LNCaP clone FGC (cell line): ENCODE measurements around the gene BACH2.
A peak's percentile ranks its signal among the peaks of the same experiment; 100 is the strongest.

ENCODE experiments used
- DNase-seq: peaks from one replicate; pipeline ENCODE4 v3.0.0-alpha.2; 2011; ENCODE audit warnings: low read depth
- H3K4me3 ChIP-seq: 2 replicates; pipeline ENCODE4 v1.5.1; 2011; ENCODE audit warnings: mild to moderate bottlenecking, low read depth, low read length, control low read depth
- CTCF ChIP-seq: IDR thresholded peaks from 2 replicates; pipeline ENCODE4 v1.5.1; 2012; ENCODE audit warnings: mild to moderate bottlenecking; ENCODE audit not compliant: control insufficient read depth, insufficient read depth; ENCODE audit errors: extremely low read depth

BACH2 gene

DNA sequence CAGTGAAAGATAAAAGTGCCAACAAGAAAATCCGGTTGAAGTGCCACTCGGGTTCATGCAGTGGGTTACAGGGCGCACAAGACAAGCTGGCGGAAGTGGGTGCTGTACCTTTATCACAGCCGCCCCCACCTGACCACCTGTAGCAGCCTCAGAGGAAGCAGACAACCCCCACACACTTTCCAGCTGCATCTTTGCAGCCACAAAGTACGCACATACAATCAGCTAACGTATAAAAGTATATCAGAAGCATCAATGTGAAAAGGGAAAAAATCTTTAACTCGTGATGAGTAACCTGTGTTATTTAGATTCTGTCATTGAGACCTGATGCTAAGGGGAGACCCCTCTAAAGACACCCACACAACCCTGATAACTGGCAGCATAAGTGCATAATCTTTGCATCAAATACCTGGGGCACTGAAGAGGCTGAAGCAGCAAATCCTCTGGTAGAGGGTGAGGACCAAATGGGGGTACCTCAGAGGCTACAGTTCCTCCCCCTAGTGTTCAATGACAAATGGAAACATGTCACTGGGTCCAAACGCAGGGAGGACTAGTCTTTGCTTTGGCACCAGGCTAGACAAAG is 22.1 kb downstream of the BACH2 start:
- H3K4me3 ChIP-seq, result no peak overlapping the region
- no peak for DNase-seq
- no peak for TF ChIP-seq CTCF

DNA sequence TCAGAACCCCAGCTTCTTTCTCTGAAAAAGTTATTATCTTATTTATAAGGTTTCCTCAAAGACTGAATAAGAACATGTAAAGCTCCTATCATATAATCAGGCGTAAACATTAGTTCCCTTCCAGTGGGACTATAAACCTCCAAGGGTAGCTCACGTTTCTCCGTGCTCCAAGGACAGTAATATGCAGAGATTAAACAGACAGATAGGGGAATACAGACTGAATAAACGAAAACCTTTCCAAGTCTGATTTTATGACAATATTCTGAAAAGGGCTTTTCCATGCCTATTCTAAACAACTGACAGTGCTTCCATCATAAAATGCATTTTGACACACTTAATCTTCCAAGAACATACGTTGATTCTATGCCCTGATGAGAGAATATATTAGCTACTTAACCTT is 22.8 kb downstream of the BACH2 start:
- H3K4me3 ChIP-seq, result no peak overlapping the region
- no peak for TF ChIP-seq CTCF
- DNase-seq, result peak; percentile 34

GRCh38 chr6:90272895-90273294 is 23.7 kb downstream of the BACH2 start:
- DNase-seq, result no peak
- no peak for TF ChIP-seq CTCF
- H3K4me3 ChIP-seq, result no peak overlapping the region

DNA sequence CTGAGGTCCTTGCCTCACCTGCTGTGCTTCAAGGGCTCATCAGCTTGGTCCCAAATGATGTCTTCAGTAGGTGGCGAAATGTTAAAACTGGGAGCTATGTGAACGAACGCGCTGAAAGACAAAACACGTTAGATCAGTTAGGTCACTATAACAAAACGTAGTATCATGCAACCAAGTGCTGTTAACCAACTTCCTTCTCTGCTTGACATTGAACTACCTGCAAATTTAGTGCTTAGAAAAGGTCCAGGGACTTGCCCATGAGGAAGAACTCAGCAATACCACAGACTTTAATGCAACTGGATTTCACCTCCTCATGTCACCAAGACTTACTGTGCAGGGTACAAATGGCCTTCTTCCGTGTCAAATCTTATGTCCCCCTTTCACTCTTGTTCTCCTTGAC is 24.8 kb downstream of the BACH2 start:
- no peak for DNase-seq
- TF ChIP-seq CTCF, result no peak

GRCh38 chr6:90269334-90269733 is 27.3 kb downstream of the BACH2 start:
- H3K4me3 ChIP-seq, result no peak overlapping the region
- DNase-seq, result no peak
- no peak for TF ChIP-seq CTCF

More for the DNA sequence above, 24.8 kb downstream of the BACH2 start:
- H3K4me3 ChIP-seq, result no peak overlapping the region

DNA sequence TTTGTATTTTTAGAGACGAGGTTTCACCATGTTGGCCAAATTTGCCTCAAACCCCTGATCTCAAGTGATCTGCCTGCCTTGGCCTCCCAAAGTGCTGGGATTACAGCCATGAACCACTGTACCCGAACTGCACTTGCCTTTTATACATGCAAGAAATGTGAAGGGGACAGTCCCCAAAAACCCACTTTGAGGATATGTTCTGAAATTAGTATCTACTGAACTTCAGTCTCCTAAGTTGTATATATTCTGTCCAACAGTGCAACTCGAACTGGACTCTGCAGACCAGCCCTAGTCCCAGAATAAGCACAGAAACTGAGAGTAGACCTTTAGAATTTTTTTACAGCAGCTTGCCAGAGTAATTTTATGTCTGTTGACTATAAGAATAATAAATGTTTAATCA is 28.5 kb downstream of the BACH2 start:
- TF ChIP-seq CTCF, result no peak
- no peak for DNase-seq
- H3K4me3 ChIP-seq, result no peak overlapping the region

DNA sequence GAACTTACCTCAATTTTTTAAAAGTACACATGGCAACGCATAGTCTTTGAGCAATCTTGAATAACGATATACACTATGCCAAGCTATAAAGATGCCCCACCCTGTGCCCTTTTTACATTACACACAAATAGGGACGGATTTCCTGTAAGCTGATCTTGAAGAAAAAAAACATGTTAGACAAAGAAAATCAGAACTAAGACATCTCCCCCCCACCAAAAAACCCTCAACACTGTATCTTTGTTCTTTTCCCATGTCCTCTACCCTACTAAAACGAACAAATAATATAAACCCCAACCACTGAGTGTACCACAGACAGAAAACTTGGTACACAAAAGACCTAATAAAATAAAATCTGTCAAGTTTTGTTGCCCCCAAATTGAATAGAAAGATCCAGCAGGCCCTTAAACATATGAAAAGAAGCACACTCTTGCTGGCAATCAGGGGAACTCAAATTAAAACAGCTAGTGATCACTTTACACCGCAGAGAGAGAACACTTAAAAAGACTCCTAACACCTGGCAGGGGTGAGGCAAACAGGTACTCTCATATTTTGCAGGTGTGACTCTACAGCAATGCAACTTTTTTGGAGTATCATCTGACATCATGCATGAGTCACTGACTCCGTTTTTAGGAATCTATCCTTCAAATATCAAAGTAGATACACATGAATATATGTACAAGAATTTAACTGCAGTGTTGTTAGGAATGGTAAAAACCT is 29.6 kb downstream of the BACH2 start:
- DNase-seq, result no peak
- no peak for TF ChIP-seq CTCF
- no peak overlapping the region for H3K4me3 ChIP-seq
